MCF 10A (cell line): ENCODE data around the gene AXIN2. TPM values are rescaled to one million over a fixed set of nuclear protein-coding genes. Genes with fewer than 3 reads are reported as not detected.
A peak's percentile ranks its signal among the peaks of the same experiment; 100 is the strongest.
"Not testable (repeated sequence)": the region's sequence is repeated elsewhere in the genome, so short reads cannot be mapped to it uniquely, and the experiment has no call there.

ENCODE experiments used
- BruUV-seq: library from RNA; stranded (reverse); fragments of 400-500 nt; replicated peaks from 2 replicates; lab custom pipeline; 2021; lab: Mats Ljungman, UMichigan
- CTCF ChIA-PET: fragments of 300-600 bp; sonication (Branson Sonifier 250); formaldehyde crosslinking; extraction: SDS; loops from one replicate; lab custom pipeline; 2021; ENCODE audit warnings: antibody characterized with exemption, inconsistent platforms; lab: Yijun Ruan, JAX
- POLR2A ChIA-PET: fragments of 300-600, 350-650 bp; sonication (Branson Sonifier 250); formaldehyde crosslinking; extraction: SDS; loops from one replicate; lab custom pipeline; 2020; ENCODE audit warnings: antibody characterized with exemption, inconsistent platforms; lab: Yijun Ruan, JAX
- DNase-seq: peaks from one replicate; pipeline ENCODE4 v3.0.0-alpha.2; 2018; ENCODE audit not compliant: unreplicated experiment
- H3K27ac Mint-ChIP-seq: one replicate; pipeline ENCODE4 v1.8.0; 2022; ENCODE audit warnings: mild to moderate bottlenecking, low read depth, mixed read lengths; ENCODE audit not compliant: unreplicated experiment
- H3K27me3 Mint-ChIP-seq: one replicate; pipeline ENCODE4 v1.8.0; 2022; ENCODE audit warnings: mixed read lengths; ENCODE audit not compliant: insufficient read depth, unreplicated experiment
- H3K36me3 Mint-ChIP-seq: one replicate; pipeline ENCODE4 v1.8.0; 2022; ENCODE audit warnings: mild to moderate bottlenecking, moderate library complexity, mixed read lengths; ENCODE audit not compliant: insufficient read depth, unreplicated experiment
- H3K4me1 Mint-ChIP-seq: one replicate; pipeline ENCODE4 v1.8.0; 2022; ENCODE audit warnings: mixed read lengths; ENCODE audit not compliant: insufficient read depth, unreplicated experiment
- H3K4me3 Mint-ChIP-seq: one replicate; pipeline ENCODE4 v1.8.0; 2022; ENCODE audit warnings: mild to moderate bottlenecking, moderate library complexity, mixed read lengths; ENCODE audit not compliant: unreplicated experiment
- H3K9me3 Mint-ChIP-seq: one replicate; pipeline ENCODE4 v1.8.0; 2022; ENCODE audit warnings: mixed read lengths; ENCODE audit not compliant: unreplicated experiment
- intact Hi-C: fragments of 100-400 bp; cut with micrococcal nuclease; formaldehyde crosslinking; loops from 2 replicates; pipeline ENCODE4 v1.14.1; 2022
- total RNA-seq: library from RNA; stranded (reverse); gene quantifications from 2 replicates; pipeline ENCODE4 v1.2.3, GENCODE V29; 2022
- TF ChIP-seq, protein P1 (sequence below): fragments of 200-600 bp; IDR thresholded peaks from one replicate; pipeline ENCODE4 v1.8.0; 2022; ENCODE audit warnings: antibody characterized with exemption, mild to moderate bottlenecking; ENCODE audit not compliant: unreplicated experiment

Gene AXIN2
- total RNA-seq, 1 experiment from 2014 or later = 0.16 TPM

DNA sequence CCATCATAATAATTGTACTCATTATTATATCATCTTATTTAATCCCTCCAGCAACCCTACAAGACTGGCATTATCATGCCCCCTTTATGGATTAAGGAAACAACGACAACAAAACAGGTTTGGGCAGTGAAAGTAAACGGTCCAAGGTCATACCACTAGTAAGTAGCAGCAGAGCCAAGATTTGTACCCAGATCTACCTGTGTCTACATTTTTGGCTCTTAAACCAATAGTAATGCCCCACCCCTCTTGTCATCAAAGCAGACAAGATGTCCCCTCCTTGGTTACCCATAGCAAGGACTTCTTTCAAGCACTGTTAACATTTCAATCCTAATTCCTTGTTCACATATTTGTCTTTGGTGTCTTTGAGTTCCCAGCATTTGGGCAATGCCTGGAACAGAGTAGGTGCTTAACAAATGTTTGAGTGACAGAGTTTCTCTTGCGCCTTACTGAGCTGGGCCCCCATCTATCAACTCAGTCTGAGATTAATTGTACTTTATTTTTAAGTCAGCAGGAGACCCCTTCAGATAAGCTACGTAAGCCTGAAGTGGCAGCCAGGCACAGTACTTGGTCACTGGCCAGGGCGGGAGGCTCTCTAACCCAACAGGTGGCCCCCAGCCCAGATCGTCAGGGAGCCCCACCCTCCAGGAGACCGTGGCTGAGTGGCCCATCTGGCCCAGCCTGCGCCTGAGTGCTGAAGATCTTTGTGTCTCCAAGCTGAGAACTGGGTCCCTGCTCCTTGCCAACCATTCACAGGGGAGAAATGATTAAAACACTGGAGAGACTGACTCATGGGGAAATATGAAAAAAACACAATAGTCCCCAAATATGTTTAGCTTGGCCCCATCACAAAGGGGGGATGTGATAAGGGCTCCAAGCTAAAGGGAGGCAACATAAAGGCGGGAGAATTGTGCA lies 75.8 kb downstream of the AXIN2 start:
- Mint-ChIP-seq H3K36me3 (peaks cover 4% of the 10 kb centered on the region), H3K27ac (no peak overlapping the region), H3K27me3 (peaks cover 15% of the 10 kb centered on the region), H3K9me3 (no peaks in the 10 kb centered on the region), H3K4me3 (no peak overlapping the region), H3K4me1 (no peaks in the 10 kb centered on the region)
- intact Hi-C loops = no loop called here
- POLR2A ChIA-PET = no interaction called here
- TF ChIP-seq, protein P1, sequence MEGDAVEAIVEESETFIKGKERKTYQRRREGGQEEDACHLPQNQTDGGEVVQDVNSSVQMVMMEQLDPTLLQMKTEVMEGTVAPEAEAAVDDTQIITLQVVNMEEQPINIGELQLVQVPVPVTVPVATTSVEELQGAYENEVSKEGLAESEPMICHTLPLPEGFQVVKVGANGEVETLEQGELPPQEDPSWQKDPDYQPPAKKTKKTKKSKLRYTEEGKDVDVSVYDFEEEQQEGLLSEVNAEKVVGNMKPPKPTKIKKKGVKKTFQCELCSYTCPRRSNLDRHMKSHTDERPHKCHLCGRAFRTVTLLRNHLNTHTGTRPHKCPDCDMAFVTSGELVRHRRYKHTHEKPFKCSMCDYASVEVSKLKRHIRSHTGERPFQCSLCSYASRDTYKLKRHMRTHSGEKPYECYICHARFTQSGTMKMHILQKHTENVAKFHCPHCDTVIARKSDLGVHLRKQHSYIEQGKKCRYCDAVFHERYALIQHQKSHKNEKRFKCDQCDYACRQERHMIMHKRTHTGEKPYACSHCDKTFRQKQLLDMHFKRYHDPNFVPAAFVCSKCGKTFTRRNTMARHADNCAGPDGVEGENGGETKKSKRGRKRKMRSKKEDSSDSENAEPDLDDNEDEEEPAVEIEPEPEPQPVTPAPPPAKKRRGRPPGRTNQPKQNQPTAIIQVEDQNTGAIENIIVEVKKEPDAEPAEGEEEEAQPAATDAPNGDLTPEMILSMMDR = no peak
- DNase-seq = peak; percentile 18
- BruUV-seq = no TSS peak
- CTCF ChIA-PET = no interaction called here

- H3K27me3 Mint-ChIP-seq = peaks cover 15% of the 10 kb centered on the region
- H3K9me3 Mint-ChIP-seq, H3K4me1 Mint-ChIP-seq, BruUV-seq, intact Hi-C loops, H3K4me3 Mint-ChIP-seq, H3K27ac Mint-ChIP-seq, CTCF ChIA-PET, DNase-seq, H3K36me3 Mint-ChIP-seq, POLR2A ChIA-PET: not testable (repeated sequence)
These were observed 77.0 kb downstream of the AXIN2 start for GRCh38 chr17:65484405-65484804.

DNA sequence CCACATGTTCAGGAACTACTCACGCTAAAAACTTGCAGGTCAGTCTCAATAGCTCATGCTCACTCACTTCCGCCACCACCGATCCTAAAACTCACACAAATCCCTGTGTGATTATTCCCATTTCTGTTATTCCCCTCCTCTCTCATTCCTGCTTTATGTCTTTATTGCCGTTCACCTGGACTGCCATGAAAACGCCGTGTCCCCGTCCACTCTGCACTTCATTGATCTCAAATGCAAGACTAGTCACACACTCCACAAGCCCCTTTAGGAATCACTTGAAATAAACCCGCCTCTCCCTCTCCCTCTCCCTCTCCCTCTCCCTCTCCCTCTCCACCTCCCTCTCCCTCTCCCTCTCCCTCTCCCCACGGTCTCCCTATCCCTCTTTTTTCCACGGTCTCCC lies 78.0 kb downstream of the AXIN2 start:
- Mint-ChIP-seq H3K27ac (no peak overlapping the region), H3K4me1 (no peaks in the 10 kb centered on the region), H3K36me3 (peaks cover 4% of the 10 kb centered on the region), H3K4me3 (no peak overlapping the region), H3K9me3 (no peaks in the 10 kb centered on the region), H3K27me3 (peaks cover 15% of the 10 kb centered on the region)
- intact Hi-C loops = no loop called here
- DNase-seq = no peak
- no TSS peak for BruUV-seq
- TF ChIP-seq, protein P1 = no peak
- ChIA-PET POLR2A (no interaction called here), CTCF (no interaction called here)

DNA sequence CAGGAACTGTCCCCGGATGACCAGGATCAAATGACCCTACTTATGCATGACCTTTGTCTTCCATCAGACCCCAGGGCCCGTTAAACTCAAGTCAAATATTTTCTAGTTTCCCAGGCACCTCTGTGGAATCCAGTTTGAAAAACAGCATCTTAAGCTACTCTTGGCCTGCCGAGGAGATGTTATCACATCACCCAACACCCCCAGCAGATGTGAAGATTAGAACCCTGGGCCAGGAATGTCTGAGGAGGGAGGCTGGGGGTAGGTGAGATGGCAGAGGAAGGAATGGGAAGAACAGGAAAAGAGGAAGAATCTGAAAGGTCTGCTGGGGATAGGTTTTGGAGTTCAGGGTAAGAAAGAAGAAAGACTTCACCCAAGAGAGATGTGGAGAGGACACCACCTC lies 79.2 kb downstream of the AXIN2 start:
- POLR2A ChIA-PET = no interaction called here
- Mint-ChIP-seq H3K9me3 (no peaks in the 10 kb centered on the region), H3K36me3 (peaks cover 4% of the 10 kb centered on the region), H3K27me3 (peaks cover 15% of the 10 kb centered on the region), H3K27ac (no peak overlapping the region), H3K4me3 (no peak overlapping the region), H3K4me1 (no peaks in the 10 kb centered on the region)
- no peak for DNase-seq
- BruUV-seq = no TSS peak
- CTCF ChIA-PET = no interaction called here
- intact Hi-C loops = no loop called here
- TF ChIP-seq, protein P1 = no peak
